K562 (cell line): ENCODE measurements around the gene MAP4K1. TPM values are rescaled to one million over a fixed set of nuclear protein-coding genes. Genes with fewer than 3 reads are reported as not detected.

Source experiments
- EHMT2 ChIP-seq: fragments of 450-650 bp; IDR thresholded peaks from 2 replicates; pipeline ENCODE4 v1.6.1; 2018; ENCODE audit warnings: antibody characterized with exemption
- NFIX ChIP-seq: fragments of 250-450 bp; sonication (Bioruptor Pico); IDR thresholded peaks from 2 replicates; pipeline ENCODE4 v1.4.0; 2020; ENCODE audit warnings: low read depth, mild to moderate bottlenecking, moderate library complexity
- SRF ChIP-seq, 2 experiments: fragments of 250-450, 450-650 bp in 1 of 2; sonication (Bioruptor Pico) in 1 of 2; sonication (generic) in 1 of 2; formaldehyde crosslinking; IDR thresholded peaks; 2 replicates each; pipeline versions ENCODE4 v1.5.0 to v1.5.1; 2020 to 2022; ENCODE audit warnings: mild to moderate bottlenecking in 1 of 2, missing genetic modification reagents in 1 of 2
- ZKSCAN1 ChIP-seq: fragments of 150-350 bp; IDR thresholded peaks from 2 replicates; pipeline ENCODE4 v1.6.1; 2016; ENCODE audit warnings: low read depth, low read length
- ZNF589 ChIP-seq: fragments of 200-800 bp; sonication (Bioruptor generic); IDR thresholded peaks from 2 replicates; pipeline ENCODE4 v1.6.1; 2016; ENCODE audit warnings: low read depth, missing genetic modification characterization, missing compliant biosample characterization
- polyA plus RNA-seq, 8 experiments: library from polyadenylated mRNA; depleted of rRNA in 4 of 8; stranded (reverse) in 5 of 8; unstranded in 3 of 8; fragments of >200 nt; fragmentation: Nextera tagmentation in 2 of 8; fragmentation: Illumina TruSeq in 1 of 8; extraction: Ambion mirVana in 2 of 8; extraction: Trizol in 1 of 8; gene quantifications; 2 replicates each; pipeline versions ENCODE4 v1.2.1 to v1.2.3, GENCODE V29; 2011 to 2014; ENCODE audit warnings: inconsistent platforms in 1 of 8, missing spikeins in 1 of 8
- total RNA-seq, 7 experiments: library from RNA; depleted of rRNA in 6 of 7; stranded (reverse); fragments of >200 nt in 6 of 7; fragmentation: Illumina TruSeq in 2 of 7; extraction: Trizol in 2 of 7; gene quantifications; 2 replicates each; pipeline versions ENCODE4 v1.2.1 to v1.2.3, GENCODE V29; 2011 to 2021; ENCODE audit warnings: low replicate concordance in 1 of 7
- TF ChIP-seq, protein P1 (sequence below): sonication (generic); formaldehyde crosslinking; IDR thresholded peaks from 2 replicates; pipeline ENCODE4 v1.8.0; 2022; ENCODE audit warnings: mild to moderate bottlenecking, low read depth, missing genetic modification reagents
- TF ChIP-seq, protein P2 (sequence below): fragments of 250-450 bp; sonication (Bioruptor Pico); IDR thresholded peaks from 2 replicates; pipeline ENCODE4 v1.4.0; 2020; ENCODE audit warnings: mild to moderate bottlenecking, moderate library complexity
- TF ChIP-seq, protein P3 (sequence below): fragments of 250-450 bp; sonication (Bioruptor Pico); IDR thresholded peaks from 2 replicates; pipeline ENCODE4 v1.8.0; 2022; ENCODE audit warnings: moderate library complexity, mild to moderate bottlenecking, inconsistent platforms

The MAP4K1 gene
- total and polyA plus RNA-seq, 9 of the 15 experiments (the other 6 are each of a cell fraction or from before 2014, with no cell fraction given) = 0.14 to 3.2 (median 0.73) TPM; not detected in 1

DNA sequence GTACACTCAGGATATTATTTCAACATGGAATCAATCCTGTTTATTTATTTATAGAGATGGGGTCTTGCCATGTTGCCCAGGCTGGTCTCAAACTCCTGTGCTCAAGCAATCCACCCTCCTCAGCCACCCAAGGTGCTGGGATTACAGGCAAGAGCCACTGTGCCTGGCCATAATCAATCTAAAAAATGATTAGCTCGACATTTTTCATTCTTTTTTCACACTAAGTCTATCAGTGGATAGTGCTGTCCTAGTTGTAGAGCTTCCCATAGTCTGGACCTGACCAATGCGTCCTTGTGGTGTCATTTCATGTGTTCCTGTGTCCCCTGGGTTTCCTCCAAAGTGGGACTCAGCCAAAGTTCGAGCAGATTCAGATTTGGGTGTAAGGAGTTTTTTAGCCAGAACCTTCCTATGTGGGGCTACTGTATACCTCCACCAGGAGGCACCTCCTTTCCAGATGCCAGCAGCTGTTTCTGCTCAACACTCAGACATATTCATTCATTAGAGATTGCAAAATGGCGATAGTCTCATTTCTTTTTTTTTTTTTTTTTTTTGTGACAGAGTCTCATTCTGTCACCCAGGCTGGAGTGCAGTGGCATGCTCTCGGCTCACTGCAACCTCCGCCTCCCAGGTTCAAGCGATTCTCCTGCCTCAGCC lies 61.1 kb downstream of the MAP4K1 start (continued):
- TF ChIP-seq, protein P1, sequence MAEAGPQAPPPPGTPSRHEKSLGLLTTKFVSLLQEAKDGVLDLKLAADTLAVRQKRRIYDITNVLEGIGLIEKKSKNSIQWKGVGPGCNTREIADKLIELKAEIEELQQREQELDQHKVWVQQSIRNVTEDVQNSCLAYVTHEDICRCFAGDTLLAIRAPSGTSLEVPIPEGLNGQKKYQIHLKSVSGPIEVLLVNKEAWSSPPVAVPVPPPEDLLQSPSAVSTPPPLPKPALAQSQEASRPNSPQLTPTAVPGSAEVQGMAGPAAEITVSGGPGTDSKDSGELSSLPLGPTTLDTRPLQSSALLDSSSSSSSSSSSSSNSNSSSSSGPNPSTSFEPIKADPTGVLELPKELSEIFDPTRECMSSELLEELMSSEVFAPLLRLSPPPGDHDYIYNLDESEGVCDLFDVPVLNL (CRISPR knock-in tag) = no peak
- TF ChIP-seq NFIX (CRISPR knock-in tag) (no peak), EHMT2 (no peak), ZKSCAN1 (no peak), ZNF589 (CRISPR knock-in tag) (no peak), SRF (CRISPR knock-in tag; IDR thresholded peaks at IDR 0.05) (no peak)
- TF ChIP-seq, protein P2, sequence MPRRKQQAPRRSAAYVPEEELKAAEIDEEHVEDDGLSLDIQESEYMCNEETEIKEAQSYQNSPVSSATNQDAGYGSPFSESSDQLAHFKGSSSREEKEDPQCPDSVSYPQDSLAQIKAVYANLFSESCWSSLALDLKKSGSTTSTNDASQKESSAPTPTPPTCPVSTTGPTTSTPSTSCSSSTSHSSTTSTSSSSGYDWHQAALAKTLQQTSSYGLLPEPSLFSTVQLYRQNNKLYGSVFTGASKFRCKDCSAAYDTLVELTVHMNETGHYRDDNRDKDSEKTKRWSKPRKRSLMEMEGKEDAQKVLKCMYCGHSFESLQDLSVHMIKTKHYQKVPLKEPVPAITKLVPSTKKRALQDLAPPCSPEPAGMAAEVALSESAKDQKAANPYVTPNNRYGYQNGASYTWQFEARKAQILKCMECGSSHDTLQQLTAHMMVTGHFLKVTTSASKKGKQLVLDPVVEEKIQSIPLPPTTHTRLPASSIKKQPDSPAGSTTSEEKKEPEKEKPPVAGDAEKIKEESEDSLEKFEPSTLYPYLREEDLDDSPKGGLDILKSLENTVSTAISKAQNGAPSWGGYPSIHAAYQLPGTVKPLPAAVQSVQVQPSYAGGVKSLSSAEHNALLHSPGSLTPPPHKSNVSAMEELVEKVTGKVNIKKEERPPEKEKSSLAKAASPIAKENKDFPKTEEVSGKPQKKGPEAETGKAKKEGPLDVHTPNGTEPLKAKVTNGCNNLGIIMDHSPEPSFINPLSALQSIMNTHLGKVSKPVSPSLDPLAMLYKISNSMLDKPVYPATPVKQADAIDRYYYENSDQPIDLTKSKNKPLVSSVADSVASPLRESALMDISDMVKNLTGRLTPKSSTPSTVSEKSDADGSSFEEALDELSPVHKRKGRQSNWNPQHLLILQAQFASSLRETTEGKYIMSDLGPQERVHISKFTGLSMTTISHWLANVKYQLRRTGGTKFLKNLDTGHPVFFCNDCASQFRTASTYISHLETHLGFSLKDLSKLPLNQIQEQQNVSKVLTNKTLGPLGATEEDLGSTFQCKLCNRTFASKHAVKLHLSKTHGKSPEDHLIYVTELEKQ (CRISPR knock-in tag) = no peak
- TF ChIP-seq, protein P3, sequence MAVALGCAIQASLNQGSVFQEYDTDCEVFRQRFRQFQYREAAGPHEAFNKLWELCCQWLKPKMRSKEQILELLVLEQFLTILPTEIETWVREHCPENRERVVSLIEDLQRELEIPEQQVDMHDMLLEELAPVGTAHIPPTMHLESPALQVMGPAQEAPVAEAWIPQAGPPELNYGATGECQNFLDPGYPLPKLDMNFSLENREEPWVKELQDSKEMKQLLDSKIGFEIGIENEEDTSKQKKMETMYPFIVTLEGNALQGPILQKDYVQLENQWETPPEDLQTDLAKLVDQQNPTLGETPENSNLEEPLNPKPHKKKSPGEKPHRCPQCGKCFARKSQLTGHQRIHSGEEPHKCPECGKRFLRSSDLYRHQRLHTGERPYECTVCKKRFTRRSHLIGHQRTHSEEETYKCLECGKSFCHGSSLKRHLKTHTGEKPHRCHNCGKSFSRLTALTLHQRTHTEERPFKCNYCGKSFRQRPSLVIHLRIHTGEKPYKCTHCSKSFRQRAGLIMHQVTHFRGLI = no peak
